Activated CD4-positive, alpha-beta T cell treated with anti-CD3 and anti-CD28 coated beads, Interleukin-2, amount 10 ng/mL, durations not matched to agents 7 days and 5 days (primary cell): ENCODE data around the gene FOXE3. TPM values are rescaled to one million over a fixed set of nuclear protein-coding genes. Genes with fewer than 3 reads are reported as not detected.

ENCODE experiments used
- CTCF ChIA-PET: fragments of 350-600 bp; sonication (Branson Sonifier 250); formaldehyde crosslinking; loops from one replicate; lab custom pipeline; 2021; ENCODE audit warnings: antibody characterized with exemption; lab: Charles Lee
- POLR2A ChIA-PET: fragments of 350-600 bp; sonication (Branson Sonifier 250); formaldehyde crosslinking; loops from one replicate; lab custom pipeline; 2021; ENCODE audit warnings: antibody characterized with exemption; lab: Charles Lee
- DNase-seq: peaks from one replicate; pipeline ENCODE4 v3.0.0-alpha.2; 2020
- H3K27ac Mint-ChIP-seq: one replicate; pipeline ENCODE4 v1.8.0; 2021; ENCODE audit warnings: mild to moderate bottlenecking, moderate library complexity, mixed read lengths
- H3K27me3 Mint-ChIP-seq: one replicate; pipeline ENCODE4 v1.8.0; 2021; ENCODE audit warnings: mixed read lengths
- H3K36me3 Mint-ChIP-seq: one replicate; pipeline ENCODE4 v1.8.0; 2021; ENCODE audit warnings: low read depth, mixed read lengths
- H3K4me1 Mint-ChIP-seq: one replicate; pipeline ENCODE4 v1.8.0; 2021; ENCODE audit warnings: mixed read lengths
- H3K4me3 Mint-ChIP-seq: one replicate; pipeline ENCODE4 v1.8.0; 2021; ENCODE audit warnings: mild to moderate bottlenecking, moderate library complexity, mixed read lengths
- H3K9me3 Mint-ChIP-seq: one replicate; pipeline ENCODE4 v1.8.0; 2021; ENCODE audit warnings: mixed read lengths
- total RNA-seq, 2 experiments: library from RNA; stranded (reverse); gene quantifications; one replicate each; pipeline ENCODE4 v1.2.3, GENCODE V29; 2021

Gene FOXE3
- total RNA-seq: not detected

GRCh38 chr1:47415728-47416318 lies at the start of gene FOXE3:
Gene FOXE3, plus strand, starts transcription at chr1:47416285. Its CDS starts 31 bp downstream, at chr1:47416316.
- Mint-ChIP-seq H3K4me1 (peaks cover 9% of the 10 kb centered on the region), H3K36me3 (no peaks in the 10 kb centered on the region), H3K27ac (no peak within 1 kb of the TSS), H3K27me3 (peaks cover 59% of the 10 kb centered on the region), H3K9me3 (no peaks in the 10 kb centered on the region), H3K4me3 (no peak within 1 kb of the TSS)
- ChIA-PET POLR2A (no interaction called here), CTCF (interaction anchor here (1.0 kb wide), 1 partner anchor 16 kb away, joined by 3 read pairs; no protein-coding TSS in a partner anchor)
- DNase-seq: no peak

GRCh38 chr1:47367651-47368050 lies 48.4 kb upstream of the FOXE3 start:
- H3K4me3 Mint-ChIP-seq: no peak overlapping the region
- no peaks in the 10 kb centered on the region for H3K27me3 Mint-ChIP-seq
- no peaks in the 10 kb centered on the region for H3K9me3 Mint-ChIP-seq
- H3K36me3 Mint-ChIP-seq: peaks cover 21% of the 10 kb centered on the region
- POLR2A ChIA-PET: no interaction called here
- H3K27ac Mint-ChIP-seq: no peak overlapping the region
- no peak for DNase-seq
- H3K4me1 Mint-ChIP-seq: peaks cover 5% of the 10 kb centered on the region
- CTCF ChIA-PET: interaction anchor here (0.6 kb wide), 1 partner anchor 320 kb away, joined by 4 read pairs; no protein-coding TSS in a partner anchor

GRCh38 chr1:47371016-47371517 lies 45.0 kb upstream of the FOXE3 start:
- no peak for DNase-seq
- Mint-ChIP-seq H3K27me3 (no peaks in the 10 kb centered on the region), H3K9me3 (no peaks in the 10 kb centered on the region), H3K36me3 (peaks cover 41% of the 10 kb centered on the region), H3K4me3 (no peak overlapping the region), H3K4me1 (no peaks in the 10 kb centered on the region), H3K27ac (no peak overlapping the region)
- POLR2A ChIA-PET: no interaction called here
- CTCF ChIA-PET: interaction anchor here (0.6 to 1.0 kb wide), 2 partner anchors 113 to 125 kb away, joined by 4 to 5 read pairs; no protein-coding TSS in a partner anchor

GRCh38 chr1:47374501-47374900 lies 41.6 kb upstream of the FOXE3 start:
- ChIA-PET POLR2A (no interaction called here), CTCF (no interaction called here)
- Mint-ChIP-seq H3K9me3 (no peaks in the 10 kb centered on the region), H3K4me1 (no peaks in the 10 kb centered on the region), H3K36me3 (peaks cover 43% of the 10 kb centered on the region), H3K27ac (no peak overlapping the region), H3K27me3 (no peaks in the 10 kb centered on the region), H3K4me3 (no peak overlapping the region)
- DNase-seq: no peak

GRCh38 chr1:47378147-47378546 lies 37.9 kb upstream of the FOXE3 start:
- H3K27me3 Mint-ChIP-seq: no peaks in the 10 kb centered on the region
- no peak overlapping the region for H3K4me3 Mint-ChIP-seq
- H3K36me3 Mint-ChIP-seq: peaks cover 37% of the 10 kb centered on the region
- H3K9me3 Mint-ChIP-seq: no peaks in the 10 kb centered on the region
- ChIA-PET POLR2A (no interaction called here), CTCF (no interaction called here)
- H3K4me1 Mint-ChIP-seq: no peaks in the 10 kb centered on the region
- no peak overlapping the region for H3K27ac Mint-ChIP-seq
- no peak for DNase-seq

- ChIA-PET POLR2A (no interaction called here), CTCF (no interaction called here)
- H3K9me3 Mint-ChIP-seq: no peaks in the 10 kb centered on the region
- no peaks in the 10 kb centered on the region for H3K4me1 Mint-ChIP-seq
- no peak for DNase-seq
- no peak overlapping the region for H3K27ac Mint-ChIP-seq
- H3K27me3 Mint-ChIP-seq: no peaks in the 10 kb centered on the region
- H3K4me3 Mint-ChIP-seq: no peak overlapping the region
- peaks cover 21% of the 10 kb centered on the region for H3K36me3 Mint-ChIP-seq
These were observed 35.4 kb upstream of the FOXE3 start for GRCh38 chr1:47380699-47381098.

GRCh38 chr1:47382399-47382983 lies 33.6 kb upstream of the FOXE3 start:
- no peak overlapping the region for H3K4me3 Mint-ChIP-seq
- POLR2A ChIA-PET: no interaction called here
- no peak for DNase-seq
- H3K4me1 Mint-ChIP-seq: no peaks in the 10 kb centered on the region
- no peak overlapping the region for H3K27ac Mint-ChIP-seq
- peaks cover 20% of the 10 kb centered on the region for H3K36me3 Mint-ChIP-seq
- CTCF ChIA-PET: interaction anchor here (1.1 kb wide), 1 partner anchor 13 kb away, joined by 3 read pairs; no protein-coding TSS in a partner anchor
- no peaks in the 10 kb centered on the region for H3K9me3 Mint-ChIP-seq
- H3K27me3 Mint-ChIP-seq: no peaks in the 10 kb centered on the region

- no peaks in the 10 kb centered on the region for H3K9me3 Mint-ChIP-seq
- peaks cover 15% of the 10 kb centered on the region for H3K36me3 Mint-ChIP-seq
- no peaks in the 10 kb centered on the region for H3K27me3 Mint-ChIP-seq
- no peak overlapping the region for H3K4me3 Mint-ChIP-seq
- H3K4me1 Mint-ChIP-seq: no peaks in the 10 kb centered on the region
- no peak overlapping the region for H3K27ac Mint-ChIP-seq
- no peak for DNase-seq
- ChIA-PET POLR2A (no interaction called here), CTCF (interaction anchor here (1.6 kb wide), 1 partner anchor 13 kb away, joined by 3 read pairs; no protein-coding TSS in a partner anchor)
These were observed 32.0 kb upstream of the FOXE3 start for GRCh38 chr1:47384083-47384482.

- H3K36me3 Mint-ChIP-seq: peaks cover 10% of the 10 kb centered on the region
- H3K4me3 Mint-ChIP-seq: no peak overlapping the region
- POLR2A ChIA-PET: no interaction called here
- DNase-seq: no peak
- H3K27me3 Mint-ChIP-seq: peaks cover 1% of the 10 kb centered on the region
- H3K9me3 Mint-ChIP-seq: no peaks in the 10 kb centered on the region
- H3K27ac Mint-ChIP-seq: no peak overlapping the region
- H3K4me1 Mint-ChIP-seq: no peaks in the 10 kb centered on the region
- CTCF ChIA-PET: interaction anchor here (0.6 kb wide), 1 partner anchor 59 kb away, joined by 4 read pairs; no protein-coding TSS in a partner anchor
These were observed 31.1 kb upstream of the FOXE3 start for GRCh38 chr1:47385020-47385419.

GRCh38 chr1:47386268-47386667 lies 29.8 kb upstream of the FOXE3 start:
- CTCF ChIA-PET: no interaction called here
- Mint-ChIP-seq H3K27me3 (peaks cover 1% of the 10 kb centered on the region), H3K36me3 (peaks cover 6% of the 10 kb centered on the region), H3K9me3 (no peaks in the 10 kb centered on the region), H3K27ac (no peak overlapping the region), H3K4me3 (no peak overlapping the region), H3K4me1 (no peaks in the 10 kb centered on the region)
- DNase-seq: no peak
- POLR2A ChIA-PET: no interaction called here

- Mint-ChIP-seq H3K4me3 (no peak overlapping the region), H3K27ac (no peak overlapping the region), H3K4me1 (no peaks in the 10 kb centered on the region), H3K27me3 (peaks cover 1% of the 10 kb centered on the region), H3K9me3 (no peaks in the 10 kb centered on the region), H3K36me3 (peaks cover 2% of the 10 kb centered on the region)
- CTCF ChIA-PET: interaction anchor here (0.6 to 1.5 kb wide), 4 partner anchors 11 to 135 kb away, joined by 3 to 4 read pairs (median 4); no protein-coding TSS in a partner anchor
- POLR2A ChIA-PET: interaction anchor here (0.7 kb wide), 1 partner anchor 196 kb away, joined by 3 read pairs; no protein-coding TSS in a partner anchor
- DNase-seq: no peak
These were observed 27.8 kb upstream of the FOXE3 start for GRCh38 chr1:47388030-47388890.

- Mint-ChIP-seq H3K27ac (no peak overlapping the region), H3K9me3 (no peaks in the 10 kb centered on the region), H3K4me3 (no peak overlapping the region), H3K4me1 (no peaks in the 10 kb centered on the region), H3K36me3 (no peaks in the 10 kb centered on the region), H3K27me3 (peaks cover 1% of the 10 kb centered on the region)
- peak; percentile 47 for DNase-seq
- ChIA-PET CTCF (interaction anchor here (0.9 to 1.5 kb wide), 6 partner anchors 12 to 323 kb away, joined by 3 to 5 read pairs (median 4); partner anchors contain the start of gene FOXD2), POLR2A (interaction anchor here (0.7 kb wide), 1 partner anchor 196 kb away, joined by 3 read pairs; no protein-coding TSS in a partner anchor)
These were observed 27.2 kb upstream of the FOXE3 start for GRCh38 chr1:47388891-47389238.
